Thyroid gland (tissue), 4 donors: ENCODE results near the gene SUMO3. TPM values are rescaled to one million over a fixed set of nuclear protein-coding genes. Genes with fewer than 3 reads are reported as not detected.

Experiments used
- DNase-seq, 2 donors: peaks; one replicate each; pipeline ENCODE4 v3.0.0-alpha.2; 2019
- H3K27ac ChIP-seq, 3 donors: fragments of 200-600 bp; sonication (generic); 1 replicate in 2 of 3; 2 replicates in 1 of 3; pipeline ENCODE4 v1.5.1; 2016 to 2019; ENCODE audit warnings: mild to moderate bottlenecking in 1 of 3, moderate library complexity in 1 of 3
- H3K27me3 ChIP-seq: fragments of 200-600 bp; sonication (generic); one replicate; pipeline ENCODE4 v1.5.1; 2019
- H3K36me3 ChIP-seq, 2 donors: fragments of 200-600 bp; sonication (generic); one replicate each; pipeline ENCODE4 v1.5.1; 2016 to 2019
- H3K4me1 ChIP-seq, 2 donors: fragments of 200-600 bp; sonication (generic); one replicate each; pipeline ENCODE4 v1.5.1; 2017 to 2019
- H3K4me3 ChIP-seq, 3 donors: fragments of 200-600 bp; sonication (generic); replicated peaks in 1 of 3; 1 replicate in 2 of 3; 2 replicates in 1 of 3; pipeline ENCODE4 v1.5.1; 2016; ENCODE audit warnings: mild to moderate bottlenecking in 1 of 3
- H3K9me3 ChIP-seq: fragments of 200-600 bp; sonication (generic); one replicate; pipeline ENCODE4 v1.5.1; 2017
- CTCF ChIP-seq, 6 experiments: fragments of 200-600 bp in 3 of 6; fragments of 450-650 bp in 3 of 6; sonication (generic) in 3 of 6; IDR thresholded peaks; one replicate each; pipeline ENCODE4 v1.5.1; 2016 to 2019; ENCODE audit warnings: antibody characterized with exemption in 6 of 6, mild to moderate bottlenecking in 2 of 6, inconsistent platforms in 1 of 6, moderate library complexity in 1 of 6
- POLR2A ChIP-seq, 2 donors: fragments of 450-650 bp; IDR thresholded peaks; one replicate each; pipeline ENCODE4 v1.6.1; 2017; ENCODE audit warnings: antibody characterized with exemption in 2 of 2, mild to moderate bottlenecking in 2 of 2, moderate library complexity in 1 of 2
- WGBS, 2 donors: methylation state at CpG; one replicate each; pipeline ENCODE4 v1.1.5; 2017; 5-methylcytosine and 5-hydroxymethylcytosine counted together
- intact Hi-C: fragments of 100-400 bp; cut with DNase I; formaldehyde crosslinking; loops from one replicate; pipeline ENCODE4 v1.15.1; 2023
- total RNA-seq, 4 donors: library from RNA; depleted of rRNA; stranded (reverse); fragments of >200 nt; gene quantifications; one replicate each; pipeline ENCODE4 v1.2.3, GENCODE V29; 2016

Gene SUMO3
- total RNA-seq, 4 donors from 2014 or later: 65.7 to 127 (median 87.8) TPM

DNA sequence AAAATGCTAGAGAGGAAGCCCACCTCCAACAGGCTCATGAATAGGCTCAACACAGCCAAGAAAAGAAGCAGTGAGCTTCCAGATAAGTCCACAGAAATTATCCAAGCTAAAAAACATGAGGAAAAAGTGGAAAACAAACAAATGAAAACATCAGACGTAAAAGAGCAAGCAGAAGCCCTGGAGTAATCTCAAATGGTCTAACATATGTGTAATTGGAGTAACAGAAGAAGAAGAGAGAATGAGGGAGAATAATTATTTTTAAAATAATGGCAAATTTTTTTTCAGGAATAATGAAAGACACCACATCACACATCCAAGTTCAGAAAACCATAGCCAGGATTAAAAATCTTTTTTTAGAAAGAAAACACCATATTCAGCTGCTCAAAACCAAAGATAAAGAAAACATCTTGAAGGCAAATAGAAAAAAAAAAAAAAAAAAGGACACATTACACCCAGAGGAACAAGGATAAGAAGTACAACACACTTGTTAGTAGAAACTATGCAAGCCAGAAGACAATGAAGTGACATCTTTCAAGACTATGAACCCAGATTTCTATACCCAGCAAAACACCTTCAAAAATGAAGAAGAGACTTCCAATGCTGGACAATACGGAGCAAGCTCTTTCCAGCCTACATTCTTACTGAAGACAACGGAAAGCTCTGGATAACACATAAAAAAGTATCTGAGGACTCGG lies 10.6 kb upstream of the SUMO3 start:
- H3K27me3 ChIP-seq: no peaks in the 10 kb centered on the region
- TF ChIP-seq CTCF (IDR thresholded peaks at IDR 0.05): no peak
- no peak for TF ChIP-seq POLR2A (IDR thresholded peaks at IDR 0.05)
- peaks cover 0 to 8% of the 10 kb centered on the region in 2 donors for H3K4me1 ChIP-seq
- H3K4me3 ChIP-seq: no peak overlapping the region
- intact Hi-C loops: no loop called here
- no peaks in the 10 kb centered on the region for H3K9me3 ChIP-seq
- H3K27ac ChIP-seq: no peak overlapping the region
- H3K36me3 ChIP-seq: no peaks in the 10 kb centered on the region
- 83 to 86% methylated on average over 4 of the region's 4 CpGs for WGBS, 2 donors
- DNase-seq: no peak

DNA sequence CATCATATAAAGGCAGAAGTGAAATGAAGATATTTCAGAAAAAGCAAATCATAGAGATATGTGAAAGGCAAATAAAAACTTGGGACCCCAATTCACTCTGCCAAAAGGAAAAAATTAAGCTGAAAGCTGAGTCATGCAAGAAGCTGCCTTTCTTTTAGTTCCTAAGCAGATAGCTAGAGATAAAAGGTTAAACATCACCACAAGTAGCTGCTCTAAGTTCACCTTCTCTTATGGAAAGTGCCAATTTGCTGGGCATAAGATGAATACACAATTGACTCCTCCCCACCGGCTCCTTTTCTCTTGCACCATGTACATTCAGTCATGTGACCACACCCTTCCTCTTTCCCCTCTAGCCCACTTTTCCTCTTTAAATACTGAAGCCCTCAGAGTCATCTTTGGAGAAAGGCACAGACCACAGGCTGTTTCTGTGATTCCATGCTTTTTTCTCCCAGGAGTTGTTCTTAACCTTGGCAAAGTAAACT lies 5.4 kb upstream of the SUMO3 start:
- WGBS, 2 donors: 72 to 95% methylated on average over 1 of the region's 1 CpG
- Histone ChIP-seq H3K27me3 (no peaks in the 10 kb centered on the region), H3K4me3 (no peak overlapping the region), H3K27ac (no peak overlapping the region), H3K4me1 (peaks cover 5% of the 10 kb centered on the region in 2 donors), H3K36me3 (no peaks in the 10 kb centered on the region), H3K9me3 (no peaks in the 10 kb centered on the region)
- no peak for TF ChIP-seq CTCF (IDR thresholded peaks at IDR 0.05)
- no peak for TF ChIP-seq POLR2A (IDR thresholded peaks at IDR 0.05)
- no peak for DNase-seq
- intact Hi-C loops: no loop called here

DNA sequence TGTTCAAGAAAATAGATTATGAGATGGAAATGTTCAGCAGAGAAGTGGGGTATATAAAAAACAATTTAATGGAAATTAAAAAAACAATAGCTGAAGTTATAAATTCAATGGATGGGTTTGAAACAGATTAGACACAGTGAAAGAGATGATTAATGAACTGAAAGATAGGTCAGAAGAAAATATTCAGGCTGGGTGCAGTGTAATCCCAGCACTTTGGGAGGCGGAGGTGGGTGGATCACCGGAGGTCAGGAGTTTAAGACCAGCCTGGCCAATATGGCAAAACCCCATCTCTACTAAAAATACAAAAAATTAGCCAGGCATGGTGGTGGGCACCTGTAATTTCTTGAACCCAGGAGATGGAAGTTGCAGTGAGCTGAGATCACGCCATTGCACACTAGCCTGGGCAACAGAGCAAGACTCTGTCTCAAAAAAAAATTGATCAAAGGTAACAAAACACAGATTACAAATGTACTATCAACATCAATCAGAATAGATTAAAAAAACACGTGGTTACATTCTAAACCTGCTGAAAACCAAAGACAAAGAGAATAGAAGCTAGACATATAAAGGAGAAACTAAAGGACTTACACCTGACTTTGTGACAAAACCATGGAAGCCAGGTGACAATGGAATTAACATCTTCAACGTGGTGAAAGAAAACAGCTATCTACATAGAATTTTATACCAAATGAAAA lies 4.8 kb upstream of the SUMO3 start:
- WGBS, 2 donors: 68 to 70% methylated on average over 5 of the region's 5 CpGs
- no peak overlapping the region for H3K27ac ChIP-seq
- H3K4me1 ChIP-seq: peaks cover 5% of the 10 kb centered on the region in 2 donors
- TF ChIP-seq POLR2A (IDR thresholded peaks at IDR 0.05): no peak
- no peak for TF ChIP-seq CTCF (IDR thresholded peaks at IDR 0.05)
- DNase-seq: no peak
- H3K9me3 ChIP-seq: no peaks in the 10 kb centered on the region
- no peaks in the 10 kb centered on the region for H3K36me3 ChIP-seq
- no peak overlapping the region for H3K4me3 ChIP-seq
- intact Hi-C loops: no loop called here
- H3K27me3 ChIP-seq: no peaks in the 10 kb centered on the region

- no peaks in the 10 kb centered on the region for H3K36me3 ChIP-seq
- no peaks in the 10 kb centered on the region for H3K27me3 ChIP-seq
- H3K4me3 ChIP-seq: no peak overlapping the region
- DNase-seq: no peak
- TF ChIP-seq POLR2A (IDR thresholded peaks at IDR 0.05): no peak
- no peak for TF ChIP-seq CTCF (IDR thresholded peaks at IDR 0.05)
- no peak overlapping the region for H3K27ac ChIP-seq
- no peaks in the 10 kb centered on the region for H3K9me3 ChIP-seq
- intact Hi-C loops: no loop called here
- 82 to 87% methylated on average over 3 of the region's 3 CpGs for WGBS, 2 donors
- H3K4me1 ChIP-seq: peaks cover 10 to 19% of the 10 kb centered on the region in 2 donors
Measured at GRCh38 chr21:44820851-44821250, 3.0 kb upstream of the SUMO3 start.
